ENCODE measurements around the gene MAP3K15.

Gene MAP3K15

DNA sequence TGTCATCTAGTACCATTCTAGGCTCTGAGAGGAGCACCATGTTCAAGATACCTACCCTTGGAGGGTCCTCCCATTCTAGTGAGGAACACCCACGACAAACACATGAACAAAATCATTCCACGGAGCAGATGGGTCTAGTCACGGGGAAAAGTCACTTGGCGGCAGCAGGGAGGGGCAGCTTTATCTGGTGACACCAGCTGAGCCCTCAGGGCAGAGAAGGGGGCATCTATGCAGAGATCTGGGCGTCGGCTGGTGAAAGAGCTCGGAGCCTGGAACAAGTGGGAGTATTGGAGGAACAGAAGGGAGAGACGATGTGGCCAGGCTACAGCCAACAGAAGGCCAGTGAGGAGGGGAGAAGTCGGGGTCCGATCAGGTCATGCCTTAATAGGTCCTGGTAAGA is 183.5 kb downstream of the MAP3K15 start:
- TF ChIP-seq SIN3A (IDR thresholded peaks at IDR 0.05; ENCODE audit: borderline replicate concordance, insufficient read depth, low read length) (no peak), TAF1 (IDR thresholded peaks at IDR 0.05; ENCODE audit: borderline replicate concordance, insufficient read depth, low read length) (no peak), FOXP2 (optimal IDR thresholded peaks at IDR 0.05; ENCODE audit: borderline replicate concordance, extremely low read depth, extremely low read length, insufficient read depth) (no peak), POLR2AphosphoS5 (IDR thresholded peaks at IDR 0.05; ENCODE audit: low read depth, low read length) (no peak)
- TF ChIP-seq, protein P1, sequence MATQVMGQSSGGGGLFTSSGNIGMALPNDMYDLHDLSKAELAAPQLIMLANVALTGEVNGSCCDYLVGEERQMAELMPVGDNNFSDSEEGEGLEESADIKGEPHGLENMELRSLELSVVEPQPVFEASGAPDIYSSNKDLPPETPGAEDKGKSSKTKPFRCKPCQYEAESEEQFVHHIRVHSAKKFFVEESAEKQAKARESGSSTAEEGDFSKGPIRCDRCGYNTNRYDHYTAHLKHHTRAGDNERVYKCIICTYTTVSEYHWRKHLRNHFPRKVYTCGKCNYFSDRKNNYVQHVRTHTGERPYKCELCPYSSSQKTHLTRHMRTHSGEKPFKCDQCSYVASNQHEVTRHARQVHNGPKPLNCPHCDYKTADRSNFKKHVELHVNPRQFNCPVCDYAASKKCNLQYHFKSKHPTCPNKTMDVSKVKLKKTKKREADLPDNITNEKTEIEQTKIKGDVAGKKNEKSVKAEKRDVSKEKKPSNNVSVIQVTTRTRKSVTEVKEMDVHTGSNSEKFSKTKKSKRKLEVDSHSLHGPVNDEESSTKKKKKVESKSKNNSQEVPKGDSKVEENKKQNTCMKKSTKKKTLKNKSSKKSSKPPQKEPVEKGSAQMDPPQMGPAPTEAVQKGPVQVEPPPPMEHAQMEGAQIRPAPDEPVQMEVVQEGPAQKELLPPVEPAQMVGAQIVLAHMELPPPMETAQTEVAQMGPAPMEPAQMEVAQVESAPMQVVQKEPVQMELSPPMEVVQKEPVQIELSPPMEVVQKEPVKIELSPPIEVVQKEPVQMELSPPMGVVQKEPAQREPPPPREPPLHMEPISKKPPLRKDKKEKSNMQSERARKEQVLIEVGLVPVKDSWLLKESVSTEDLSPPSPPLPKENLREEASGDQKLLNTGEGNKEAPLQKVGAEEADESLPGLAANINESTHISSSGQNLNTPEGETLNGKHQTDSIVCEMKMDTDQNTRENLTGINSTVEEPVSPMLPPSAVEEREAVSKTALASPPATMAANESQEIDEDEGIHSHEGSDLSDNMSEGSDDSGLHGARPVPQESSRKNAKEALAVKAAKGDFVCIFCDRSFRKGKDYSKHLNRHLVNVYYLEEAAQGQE (IDR thresholded peaks at IDR 0.05; ENCODE audit: insufficient read depth in 1 of 2, low read depth in 2 of 2, low read length in 2 of 2) = no peak

DNA sequence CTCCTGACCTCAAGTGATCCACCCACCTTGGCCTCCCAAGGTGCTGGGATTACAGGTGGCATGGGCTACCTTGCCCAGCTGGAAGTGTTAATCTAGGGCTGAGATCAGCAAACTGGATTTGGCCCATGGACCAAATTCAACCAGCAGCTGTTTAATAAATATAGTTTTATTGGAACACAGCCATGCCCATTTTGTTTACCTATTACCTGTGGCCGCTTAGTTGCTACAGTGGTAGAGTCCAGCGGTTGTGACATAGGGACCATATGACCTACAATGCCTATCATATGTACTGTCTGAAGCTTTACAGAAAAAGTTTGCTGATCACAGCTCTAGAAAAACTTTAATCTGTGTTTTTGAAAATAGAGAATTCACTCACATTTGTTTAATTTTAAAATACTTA is 188.7 kb downstream of the MAP3K15 start:
- TF ChIP-seq, protein P1 (IDR thresholded peaks at IDR 0.05; ENCODE audit: insufficient read depth in 1 of 2, low read depth in 2 of 2, low read length in 2 of 2) = no peak
- no peak for TF ChIP-seq TAF1 (IDR thresholded peaks at IDR 0.05; ENCODE audit: borderline replicate concordance, insufficient read depth, low read length)
- TF ChIP-seq FOXP2 (optimal IDR thresholded peaks at IDR 0.05; ENCODE audit: borderline replicate concordance, extremely low read depth, extremely low read length, insufficient read depth) = no peak
- TF ChIP-seq POLR2AphosphoS5 (IDR thresholded peaks at IDR 0.05; ENCODE audit: low read depth, low read length) = no peak
- no peak for TF ChIP-seq SIN3A (IDR thresholded peaks at IDR 0.05; ENCODE audit: borderline replicate concordance, insufficient read depth, low read length)
